Measurements from ENCODE around the gene OPN1SW.

Gene OPN1SW

GRCh38 chr7:128791121-128791971 is 15.8 kb upstream of the OPN1SW start, which contains the start of gene CCDC136:
Gene CCDC136 (plus strand): TSS chr7:128791968. CDS start chr7:128792412, 444 bp downstream.
- no peak within 1 kb of the TSS for H3K27ac ChIP-seq

GRCh38 chr7:128790315-128791041 is 14.9 kb upstream of the OPN1SW start:
- Histone ChIP-seq H3K36me3 (ENCODE audit: insufficient read depth, low read length) (no peaks in the 10 kb centered on the region), H3K9ac (ENCODE audit: insufficient read length) (peak overlapping the region; percentile 41), H3K4me3 (peak overlapping the region; percentile 87), H3K27ac (no peak overlapping the region), H3K9me3 (ENCODE audit: low read depth, low read length) (no peaks in the 10 kb centered on the region)
- DNase-seq (ENCODE audit: low read depth, low spot score) = no peak
- TF ChIP-seq EZH2 (IDR thresholded peaks at IDR 0.05) (no peak), POLR2AphosphoS5 (IDR thresholded peaks at IDR 0.05; ENCODE audit: borderline replicate concordance, low read depth, low read length) (no peak), FOXP2 (optimal IDR thresholded peaks at IDR 0.05; ENCODE audit: control extremely low read depth, extremely low read length, insufficient read depth) (no peak)

More at GRCh38 chr7:128791121-128791971, 15.8 kb upstream of the OPN1SW start, which contains the start of gene CCDC136:
- Histone ChIP-seq H3K9ac (ENCODE audit: insufficient read length) (peak within 1 kb of the TSS; percentile 41), H3K36me3 (ENCODE audit: insufficient read depth, low read length) (no peaks in the 10 kb centered on the region), H3K4me3 (peak within 1 kb of the TSS; percentile 87), H3K9me3 (ENCODE audit: low read depth, low read length) (no peaks in the 10 kb centered on the region)
- TF ChIP-seq FOXP2 (optimal IDR thresholded peaks at IDR 0.05; ENCODE audit: control extremely low read depth, extremely low read length, insufficient read depth) (no peak), EZH2 (IDR thresholded peaks at IDR 0.05) (no peak), POLR2AphosphoS5 (IDR thresholded peaks at IDR 0.05; ENCODE audit: borderline replicate concordance, low read depth, low read length) (no peak)
- DNase-seq (ENCODE audit: low read depth, low spot score) = no peak

- Histone ChIP-seq H3K9ac (ENCODE audit: insufficient read length) (no peak overlapping the region), H3K36me3 (ENCODE audit: insufficient read depth, low read length) (no peaks in the 10 kb centered on the region), H3K4me3 (no peak overlapping the region), H3K9me3 (ENCODE audit: low read depth, low read length) (no peaks in the 10 kb centered on the region), H3K27ac (no peak overlapping the region)
- no peak for DNase-seq (ENCODE audit: low read depth, low spot score)
- no peak for TF ChIP-seq POLR2AphosphoS5 (IDR thresholded peaks at IDR 0.05; ENCODE audit: borderline replicate concordance, low read depth, low read length)
- no peak for TF ChIP-seq FOXP2 (optimal IDR thresholded peaks at IDR 0.05; ENCODE audit: control extremely low read depth, extremely low read length, insufficient read depth)
- TF ChIP-seq EZH2 (IDR thresholded peaks at IDR 0.05) = no peak
Measured at GRCh38 chr7:128788446-128789412, 13.1 kb upstream of the OPN1SW start.

- DNase-seq (ENCODE audit: low read depth, low spot score) = no peak
- no peak overlapping the region for H3K27ac ChIP-seq
Measured at GRCh38 chr7:128785738-128786137, 10.1 kb upstream of the OPN1SW start.

GRCh38 chr7:128783143-128783861 is 7.7 kb upstream of the OPN1SW start:
- no peaks in the 10 kb centered on the region for H3K36me3 ChIP-seq (ENCODE audit: insufficient read depth, low read length)
- DNase-seq (ENCODE audit: low read depth, low spot score) = peak; percentile 12
- no peak overlapping the region for H3K4me3 ChIP-seq
- H3K9ac ChIP-seq (ENCODE audit: insufficient read length) = no peak overlapping the region
- TF ChIP-seq POLR2AphosphoS5 (IDR thresholded peaks at IDR 0.05; ENCODE audit: borderline replicate concordance, low read depth, low read length) = no peak
- TF ChIP-seq EZH2 (IDR thresholded peaks at IDR 0.05) = no peak
- no peak for TF ChIP-seq FOXP2 (optimal IDR thresholded peaks at IDR 0.05; ENCODE audit: control extremely low read depth, extremely low read length, insufficient read depth)
- H3K27ac ChIP-seq = no peak overlapping the region
- no peaks in the 10 kb centered on the region for H3K9me3 ChIP-seq (ENCODE audit: low read depth, low read length)

More at GRCh38 chr7:128785738-128786137, 10.1 kb upstream of the OPN1SW start:
- Histone ChIP-seq H3K36me3 (ENCODE audit: insufficient read depth, low read length) (no peaks in the 10 kb centered on the region), H3K9me3 (ENCODE audit: low read depth, low read length) (no peaks in the 10 kb centered on the region), H3K4me3 (no peak overlapping the region), H3K9ac (ENCODE audit: insufficient read length) (no peak overlapping the region)
- TF ChIP-seq POLR2AphosphoS5 (IDR thresholded peaks at IDR 0.05; ENCODE audit: borderline replicate concordance, low read depth, low read length) = no peak

GRCh38 chr7:128781851-128782250 is 6.3 kb upstream of the OPN1SW start:
- Histone ChIP-seq H3K9me3 (ENCODE audit: low read depth, low read length) (0 out of 2 replicates have a peak, but pooled peaks cover 5% of the 10 kb centered on the region), H3K9ac (ENCODE audit: insufficient read length) (no peak overlapping the region), H3K4me3 (no peak overlapping the region), H3K27ac (no peak overlapping the region), H3K36me3 (ENCODE audit: insufficient read depth, low read length) (no peaks in the 10 kb centered on the region)
- TF ChIP-seq POLR2AphosphoS5 (IDR thresholded peaks at IDR 0.05; ENCODE audit: borderline replicate concordance, low read depth, low read length) (no peak), FOXP2 (optimal IDR thresholded peaks at IDR 0.05; ENCODE audit: control extremely low read depth, extremely low read length, insufficient read depth) (no peak), EZH2 (IDR thresholded peaks at IDR 0.05) (no peak)
- no peak for DNase-seq (ENCODE audit: low read depth, low spot score)

- Histone ChIP-seq H3K9ac (ENCODE audit: insufficient read length) (no peak overlapping the region), H3K9me3 (ENCODE audit: low read depth, low read length) (0 out of 2 replicates have a peak, but pooled peaks cover 5% of the 10 kb centered on the region), H3K27ac (no peak overlapping the region), H3K4me3 (no peak overlapping the region), H3K36me3 (ENCODE audit: insufficient read depth, low read length) (no peaks in the 10 kb centered on the region)
- no peak for TF ChIP-seq POLR2AphosphoS5 (IDR thresholded peaks at IDR 0.05; ENCODE audit: borderline replicate concordance, low read depth, low read length)
- TF ChIP-seq FOXP2 (optimal IDR thresholded peaks at IDR 0.05; ENCODE audit: control extremely low read depth, extremely low read length, insufficient read depth) = no peak
- no peak for TF ChIP-seq EZH2 (IDR thresholded peaks at IDR 0.05)
- DNase-seq (ENCODE audit: low read depth, low spot score) = no peak
Measured at GRCh38 chr7:128781126-128781525, 5.5 kb upstream of the OPN1SW start.
